HepG2 (cell line): ENCODE data around the gene NYNRIN. TPM values are rescaled to one million over a fixed set of nuclear protein-coding genes. Genes with fewer than 3 reads are reported as not detected.
A peak's percentile ranks its signal among the peaks of the same experiment; 100 is the strongest.

Experiments
- ATAD3A ChIP-seq: sonication (generic); formaldehyde crosslinking; IDR thresholded peaks from 2 replicates; pipeline ENCODE4 v1.4.0; 2020; ENCODE audit warnings: missing genetic modification reagents
- HMGXB4 ChIP-seq, 2 experiments: sonication (generic) in 1 of 2; formaldehyde crosslinking in 1 of 2; IDR thresholded peaks; 2 replicates each; pipeline versions ENCODE4 v1.4.0 to v1.6.1; 2018 to 2020; ENCODE audit warnings: missing genetic modification reagents in 2 of 2, borderline replicate concordance in 1 of 2, low read depth in 1 of 2, mild to moderate bottlenecking in 1 of 2, missing biosample characterization in 1 of 2
- HNRNPH1 ChIP-seq: fragments of 200-400 bp; formaldehyde crosslinking; optimal IDR thresholded peaks from 2 replicates; pipeline ENCODE3; 2017; ENCODE audit warnings: mild to moderate bottlenecking, low read depth, low read length
- JUNB ChIP-seq: sonication (generic); formaldehyde crosslinking; IDR thresholded peaks from 2 replicates; pipeline ENCODE4 v1.8.0; 2022; ENCODE audit warnings: missing genetic modification reagents, mild to moderate bottlenecking, borderline replicate concordance
- KLF12 ChIP-seq: sonication (generic); formaldehyde crosslinking; IDR thresholded peaks from 2 replicates; pipeline ENCODE4 v1.4.0; 2020; ENCODE audit warnings: missing genetic modification reagents, borderline replicate concordance
- MAFK ChIP-seq, 2 experiments: IDR thresholded peaks in 1 of 2; conservative IDR thresholded peaks in 1 of 2; 2 replicates each; pipeline ENCODE4 v1.6.1; 2011; ENCODE audit warnings: improper control_type of control experiment in 2 of 2, low read length in 2 of 2
- MLLT10 ChIP-seq: sonication (generic); formaldehyde crosslinking; IDR thresholded peaks from 2 replicates; pipeline ENCODE4 v1.4.0; 2020; ENCODE audit warnings: missing genetic modification reagents
- NFYC ChIP-seq: IDR thresholded peaks from 2 replicates; pipeline ENCODE4 v1.6.1; 2016; ENCODE audit warnings: missing genetic modification reagents, missing compliant biosample characterization
- SIN3A ChIP-seq: IDR thresholded peaks from 2 replicates; pipeline ENCODE4 v1.6.1; 2011; ENCODE audit warnings: low read depth, mild to moderate bottlenecking, control low read depth, low read length, borderline replicate concordance
- SIX1 ChIP-seq: sonication (generic); formaldehyde crosslinking; IDR thresholded peaks from 2 replicates; pipeline ENCODE4 v1.4.0; 2020; ENCODE audit warnings: missing genetic modification reagents, borderline replicate concordance
- SIX4 ChIP-seq: sonication (generic); formaldehyde crosslinking; IDR thresholded peaks from 2 replicates; pipeline ENCODE4 v1.4.0; 2020; ENCODE audit warnings: missing genetic modification reagents
- SOX13 ChIP-seq, 3 experiments: fragments of 450-650 bp in 1 of 3; sonication (generic) in 1 of 3; formaldehyde crosslinking in 1 of 3; IDR thresholded peaks in 2 of 3; conservative IDR thresholded peaks in 1 of 3; 2 replicates each; pipeline versions ENCODE4 v1.5.0 to v1.6.1; 2016 to 2020; ENCODE audit warnings: antibody characterized with exemption in 1 of 3, mild to moderate bottlenecking in 1 of 3, missing compliant biosample characterization in 1 of 3, missing genetic modification reagents in 1 of 3, moderate library complexity in 1 of 3
- SOX5 ChIP-seq: IDR thresholded peaks from 2 replicates; pipeline ENCODE4 v1.6.1; 2016; ENCODE audit warnings: borderline replicate concordance
- TFDP2 ChIP-seq: sonication (generic); formaldehyde crosslinking; IDR thresholded peaks from 2 replicates; pipeline ENCODE4 v1.4.0; 2020; ENCODE audit warnings: missing genetic modification reagents
- TGIF2 ChIP-seq: IDR thresholded peaks from 2 replicates; pipeline ENCODE4 v1.6.1; 2016; ENCODE audit warnings: control low read depth, missing compliant biosample characterization
- U2AF2 ChIP-seq: fragments of 200-400 bp; formaldehyde crosslinking; IDR thresholded peaks from 2 replicates; pipeline ENCODE4 v1.6.1; 2017; ENCODE audit warnings: low read depth, mild to moderate bottlenecking, low read length
- ZFP1 ChIP-seq: IDR thresholded peaks from 2 replicates; pipeline ENCODE4 v1.6.1; 2016
- ZNF10 ChIP-seq: sonication (generic); formaldehyde crosslinking; IDR thresholded peaks from 2 replicates; pipeline ENCODE4 v1.4.0; 2020; ENCODE audit warnings: mild to moderate bottlenecking, low read depth, missing genetic modification reagents, borderline replicate concordance
- polyA plus RNA-seq, 8 experiments: library from polyadenylated mRNA; depleted of rRNA in 3 of 8; stranded (reverse) in 7 of 8; unstranded in 1 of 8; fragments of >200 nt; fragmentation: Illumina TruSeq in 4 of 8; extraction: Trizol in 4 of 8; gene quantifications; 2 replicates each; pipeline versions ENCODE4 v1.2.1 to v1.2.3, GENCODE V29; 2011 to 2016; ENCODE audit warnings: low read depth in 4 of 8, missing spikeins in 1 of 8, mixed read lengths in 1 of 8; ENCODE audit not compliant: insufficient read depth in 1 of 8
- total RNA-seq, 5 experiments: library from RNA; depleted of rRNA; stranded (reverse); fragments of >200 nt; fragmentation: Illumina TruSeq; extraction: Trizol; gene quantifications; 2 replicates each; pipeline ENCODE4 v1.2.3, GENCODE V29; 2016; ENCODE audit warnings: low read depth in 1 of 5
- TF ChIP-seq, protein P1 (sequence below): IDR thresholded peaks from 2 replicates; pipeline ENCODE4 v1.4.0; 2020; ENCODE audit warnings: mild to moderate bottlenecking, missing genetic modification reagents
- TF ChIP-seq, protein P2 (sequence below): sonication (generic); formaldehyde crosslinking; IDR thresholded peaks from 2 replicates; pipeline ENCODE4 v1.5.0; 2020; ENCODE audit warnings: mild to moderate bottlenecking, missing genetic modification reagents

NYNRIN gene
- total and polyA plus RNA-seq, 2 of the 13 experiments (the other 11 are each of a cell fraction or from before 2014, with no cell fraction given) = 0.63 to 1.1 TPM

GRCh38 chr14:24392325-24393091, 6.3 kb upstream of the NYNRIN start (continued):
- TF ChIP-seq TFDP2 (CRISPR knock-in tag) (no peak), NFYC (CRISPR knock-in tag) (0 out of 2 replicates have a peak, but pooled peaks have one; percentile 25), KLF12 (CRISPR knock-in tag) (no peak), HNRNPH1 (no peak), SOX5 (CRISPR knock-in tag) (no peak), SIN3A (no peak), MAFK (conservative IDR thresholded peaks at IDR 0.05 in 1 of 2, IDR thresholded peaks at IDR 0.05 in 1 of 2; ENCODE audit: low read length in 2 of 2) (no peak), SOX13 (IDR thresholded peaks at IDR 0.05) (no peak), SOX13 (CRISPR knock-in tag; conservative IDR thresholded peaks at IDR 0.05 in 1 of 2, IDR thresholded peaks at IDR 0.05 in 1 of 2) (peak in 1 of 2 experiments; percentile 13; a peak in 1 of 4 replicates), TGIF2 (CRISPR knock-in tag) (no peak), HMGXB4 (CRISPR knock-in tag; IDR thresholded peaks at IDR 0.05; ENCODE audit: borderline replicate concordance in 1 of 2, low read depth in 1 of 2) (no peak), ZNF10 (CRISPR knock-in tag) (no peak), MLLT10 (no peak), ATAD3A (CRISPR knock-in tag) (no peak), U2AF2 (no peak), JUNB (CRISPR knock-in tag) (no peak), ZFP1 (CRISPR knock-in tag) (no peak), SIX1 (CRISPR knock-in tag) (peak; percentile 92), SIX4 (CRISPR knock-in tag) (peak; percentile 52; the same call in 1 of the 2 replicates)
- TF ChIP-seq, protein P1, sequence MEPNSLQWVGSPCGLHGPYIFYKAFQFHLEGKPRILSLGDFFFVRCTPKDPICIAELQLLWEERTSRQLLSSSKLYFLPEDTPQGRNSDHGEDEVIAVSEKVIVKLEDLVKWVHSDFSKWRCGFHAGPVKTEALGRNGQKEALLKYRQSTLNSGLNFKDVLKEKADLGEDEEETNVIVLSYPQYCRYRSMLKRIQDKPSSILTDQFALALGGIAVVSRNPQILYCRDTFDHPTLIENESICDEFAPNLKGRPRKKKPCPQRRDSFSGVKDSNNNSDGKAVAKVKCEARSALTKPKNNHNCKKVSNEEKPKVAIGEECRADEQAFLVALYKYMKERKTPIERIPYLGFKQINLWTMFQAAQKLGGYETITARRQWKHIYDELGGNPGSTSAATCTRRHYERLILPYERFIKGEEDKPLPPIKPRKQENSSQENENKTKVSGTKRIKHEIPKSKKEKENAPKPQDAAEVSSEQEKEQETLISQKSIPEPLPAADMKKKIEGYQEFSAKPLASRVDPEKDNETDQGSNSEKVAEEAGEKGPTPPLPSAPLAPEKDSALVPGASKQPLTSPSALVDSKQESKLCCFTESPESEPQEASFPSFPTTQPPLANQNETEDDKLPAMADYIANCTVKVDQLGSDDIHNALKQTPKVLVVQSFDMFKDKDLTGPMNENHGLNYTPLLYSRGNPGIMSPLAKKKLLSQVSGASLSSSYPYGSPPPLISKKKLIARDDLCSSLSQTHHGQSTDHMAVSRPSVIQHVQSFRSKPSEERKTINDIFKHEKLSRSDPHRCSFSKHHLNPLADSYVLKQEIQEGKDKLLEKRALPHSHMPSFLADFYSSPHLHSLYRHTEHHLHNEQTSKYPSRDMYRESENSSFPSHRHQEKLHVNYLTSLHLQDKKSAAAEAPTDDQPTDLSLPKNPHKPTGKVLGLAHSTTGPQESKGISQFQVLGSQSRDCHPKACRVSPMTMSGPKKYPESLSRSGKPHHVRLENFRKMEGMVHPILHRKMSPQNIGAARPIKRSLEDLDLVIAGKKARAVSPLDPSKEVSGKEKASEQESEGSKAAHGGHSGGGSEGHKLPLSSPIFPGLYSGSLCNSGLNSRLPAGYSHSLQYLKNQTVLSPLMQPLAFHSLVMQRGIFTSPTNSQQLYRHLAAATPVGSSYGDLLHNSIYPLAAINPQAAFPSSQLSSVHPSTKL (CRISPR knock-in tag) = no peak
- TF ChIP-seq, protein P2, sequence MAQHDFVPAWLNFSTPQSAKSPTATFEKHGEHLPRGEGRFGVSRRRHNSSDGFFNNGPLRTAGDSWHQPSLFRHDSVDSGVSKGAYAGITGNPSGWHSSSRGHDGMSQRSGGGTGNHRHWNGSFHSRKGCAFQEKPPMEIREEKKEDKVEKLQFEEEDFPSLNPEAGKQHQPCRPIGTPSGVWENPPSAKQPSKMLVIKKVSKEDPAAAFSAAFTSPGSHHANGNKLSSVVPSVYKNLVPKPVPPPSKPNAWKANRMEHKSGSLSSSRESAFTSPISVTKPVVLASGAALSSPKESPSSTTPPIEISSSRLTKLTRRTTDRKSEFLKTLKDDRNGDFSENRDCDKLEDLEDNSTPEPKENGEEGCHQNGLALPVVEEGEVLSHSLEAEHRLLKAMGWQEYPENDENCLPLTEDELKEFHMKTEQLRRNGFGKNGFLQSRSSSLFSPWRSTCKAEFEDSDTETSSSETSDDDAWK (CRISPR knock-in tag) = no peak
